ENCODE measurements around the gene SLC47A1.

GRCh38 chr17:19533718-19534561 is at the start of gene SLC47A1:
- TF ChIP-seq CTCF (IDR thresholded peaks at IDR 0.05) (no peak), EP300 (IDR thresholded peaks at IDR 0.05) (no peak)
